Mesodermal cell (in vitro differentiated cells): Measurements from ENCODE around the gene PTPRN2.
"Not testable (repeated sequence)": the region's sequence is repeated elsewhere in the genome, so short reads cannot be mapped to it uniquely, and the experiment has no call there.

ENCODE experiments used
- H3K27ac ChIP-seq: 2 replicates; pipeline ENCODE4 v1.7.0; 2013; ENCODE audit warnings: mild to moderate bottlenecking, low read depth, low read length, moderate library complexity; ENCODE audit not compliant: severe bottlenecking
- H3K36me3 ChIP-seq: 2 replicates; pipeline ENCODE4 v1.7.1; 2013; ENCODE audit warnings: mild to moderate bottlenecking, low read length, moderate library complexity; ENCODE audit not compliant: control insufficient read depth, insufficient read depth
- H3K4me1 ChIP-seq: one replicate; pipeline ENCODE4 v1.7.1; 2013; ENCODE audit warnings: mild to moderate bottlenecking, low read length; ENCODE audit not compliant: insufficient read depth, control insufficient read depth, poor library complexity, severe bottlenecking
- H3K4me3 ChIP-seq: 2 replicates; pipeline ENCODE4 v1.7.0; 2013; ENCODE audit warnings: low read length, control low read depth, mild to moderate bottlenecking; ENCODE audit not compliant: insufficient read depth, poor library complexity, severe bottlenecking; ENCODE audit errors: extremely low read depth
- H3K9me3 ChIP-seq: 2 replicates; pipeline ENCODE4 v1.7.1; 2013; ENCODE audit warnings: mild to moderate bottlenecking, low read length, moderate library complexity; ENCODE audit not compliant: control insufficient read depth
- WGBS, 2 experiments: methylation state at CpG; one replicate each; pipeline ENCODE4 v1.1.5; 2013; ENCODE audit warnings: missing lambda C conversion rate in 2 of 2; ENCODE audit not compliant: insufficient coverage in 2 of 2; 5-methylcytosine and 5-hydroxymethylcytosine counted together

Gene PTPRN2

GRCh38 chr7:158530800-158531609 is 56.6 kb downstream of the PTPRN2 start:
- no peaks in the 10 kb centered on the region for H3K4me1 ChIP-seq
- peaks cover 79% of the 10 kb centered on the region for H3K9me3 ChIP-seq
- WGBS, 2 experiments = 66 to 79% methylated on average over 14 to 20 of the region's 24 CpGs
- H3K36me3 ChIP-seq = no peaks in the 10 kb centered on the region
- no peak overlapping the region for H3K4me3 ChIP-seq
- H3K27ac ChIP-seq = no peak overlapping the region

GRCh38 chr7:158529181-158530096 is 58.2 kb downstream of the PTPRN2 start:
- no peaks in the 10 kb centered on the region for H3K4me1 ChIP-seq
- 86 to 89% methylated on average over 13 to 18 of the region's 21 CpGs for WGBS, 2 experiments
- peaks cover 82% of the 10 kb centered on the region for H3K9me3 ChIP-seq
- H3K4me3 ChIP-seq = no peak overlapping the region
- H3K27ac ChIP-seq = no peak overlapping the region
- no peaks in the 10 kb centered on the region for H3K36me3 ChIP-seq

- Histone ChIP-seq H3K36me3 (no peaks in the 10 kb centered on the region), H3K4me1 (no peaks in the 10 kb centered on the region), H3K27ac (no peak overlapping the region), H3K9me3 (peaks cover 77% of the 10 kb centered on the region), H3K4me3 (no peak overlapping the region)
- 71 to 74% methylated on average over 11 to 14 of the region's 14 CpGs for WGBS, 2 experiments
Measured at GRCh38 chr7:158527915-158528502, 59.6 kb downstream of the PTPRN2 start.

- H3K27ac ChIP-seq = no peak overlapping the region
- no peaks in the 10 kb centered on the region for H3K36me3 ChIP-seq
- no peaks in the 10 kb centered on the region for H3K4me1 ChIP-seq
- H3K9me3 ChIP-seq = peaks cover 77% of the 10 kb centered on the region
- no peak overlapping the region for H3K4me3 ChIP-seq
- 60 to 77% methylated on average over 3 to 6 of the region's 10 CpGs for WGBS, 2 experiments
Measured at GRCh38 chr7:158527495-158527894, 60.1 kb downstream of the PTPRN2 start.

GRCh38 chr7:158527038-158527437 is 60.6 kb downstream of the PTPRN2 start:
- 83 to 87% methylated on average over 12 to 18 of the region's 18 CpGs for WGBS, 2 experiments

GRCh38 chr7:158526531-158526930 is 61.1 kb downstream of the PTPRN2 start:
- Histone ChIP-seq H3K4me1 (no peaks in the 10 kb centered on the region), H3K27ac (no peak overlapping the region), H3K4me3 (no peak overlapping the region), H3K9me3 (peaks cover 80% of the 10 kb centered on the region), H3K36me3 (no peaks in the 10 kb centered on the region)
- 71 to 86% methylated on average over 6 to 7 of the region's 9 CpGs for WGBS, 2 experiments

More at GRCh38 chr7:158527038-158527437, 60.6 kb downstream of the PTPRN2 start:
- Histone ChIP-seq H3K4me3 (no peak overlapping the region), H3K9me3 (peaks cover 80% of the 10 kb centered on the region), H3K4me1 (no peaks in the 10 kb centered on the region), H3K27ac (no peak overlapping the region), H3K36me3 (no peaks in the 10 kb centered on the region)

- WGBS, 2 experiments = 77 to 79% methylated on average over 25 to 26 of the region's 29 CpGs
- Histone ChIP-seq H3K36me3 (no peaks in the 10 kb centered on the region), H3K4me3 (no peak overlapping the region), H3K4me1 (no peaks in the 10 kb centered on the region), H3K9me3 (peaks cover 85% of the 10 kb centered on the region), H3K27ac (no peak overlapping the region)
Measured at GRCh38 chr7:158525648-158526484, 61.8 kb downstream of the PTPRN2 start.

- Histone ChIP-seq H3K27ac (no peak overlapping the region), H3K9me3 (peaks cover 89% of the 10 kb centered on the region), H3K36me3 (no peaks in the 10 kb centered on the region), H3K4me3 (no peak overlapping the region), H3K4me1 (no peaks in the 10 kb centered on the region)
- 68 to 76% methylated on average over 16 to 18 of the region's 24 CpGs for WGBS, 2 experiments
Measured at GRCh38 chr7:158524749-158525635, 62.6 kb downstream of the PTPRN2 start.

GRCh38 chr7:158524286-158524685 is 63.3 kb downstream of the PTPRN2 start:
- 52 to 74% methylated on average over 5 to 6 of the region's 14 CpGs for WGBS, 2 experiments
- H3K27ac ChIP-seq, H3K36me3 ChIP-seq, H3K4me1 ChIP-seq, H3K4me3 ChIP-seq: not testable (repeated sequence)
- peaks cover 89% of the 10 kb centered on the region for H3K9me3 ChIP-seq
